ENCODE results near the gene PCNT. TPM values are rescaled to one million over a fixed set of nuclear protein-coding genes. Genes with fewer than 3 reads are reported as not detected.

Gene PCNT
- total RNA-seq, 1 donor from 2014 or later: 21.0 TPM

DNA sequence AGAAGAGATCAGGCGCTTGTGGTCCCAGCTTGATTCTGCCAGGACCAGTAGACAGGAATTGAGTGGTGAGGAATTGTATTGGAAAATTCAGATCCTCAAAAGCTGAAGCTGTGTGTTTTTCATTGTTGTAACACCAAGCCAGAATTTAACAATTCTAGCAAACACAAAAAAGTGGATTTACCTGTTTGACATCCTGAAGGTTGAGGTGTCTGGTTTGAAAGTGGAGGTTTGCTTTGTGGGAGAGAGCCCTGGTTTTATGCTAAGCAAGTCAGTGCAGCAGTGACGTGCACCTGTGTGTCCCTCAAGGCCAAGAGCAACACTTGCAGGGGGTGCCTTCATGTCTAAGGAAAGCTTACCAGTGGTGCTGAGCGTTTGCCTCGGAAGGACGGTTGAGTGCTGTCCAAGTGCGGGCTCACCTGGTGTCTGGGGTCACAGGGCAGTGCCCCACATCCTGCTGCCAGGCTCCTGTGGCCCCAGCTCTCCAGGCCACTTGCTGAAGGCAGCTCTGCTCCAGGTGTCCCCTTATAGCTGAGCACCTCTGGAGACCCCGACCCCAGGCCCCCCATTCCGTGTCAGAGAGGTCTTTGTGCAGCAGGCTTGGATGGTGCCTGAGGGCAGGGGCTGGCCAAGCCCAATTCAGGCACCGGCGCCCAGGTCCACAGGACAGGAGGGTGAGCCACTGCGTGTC is 27.7 kb downstream of the PCNT start:
- DNase-seq (ENCODE audit: low spot score): no peak
- intact Hi-C loops (cut with DNase I): no loop called here

DNA sequence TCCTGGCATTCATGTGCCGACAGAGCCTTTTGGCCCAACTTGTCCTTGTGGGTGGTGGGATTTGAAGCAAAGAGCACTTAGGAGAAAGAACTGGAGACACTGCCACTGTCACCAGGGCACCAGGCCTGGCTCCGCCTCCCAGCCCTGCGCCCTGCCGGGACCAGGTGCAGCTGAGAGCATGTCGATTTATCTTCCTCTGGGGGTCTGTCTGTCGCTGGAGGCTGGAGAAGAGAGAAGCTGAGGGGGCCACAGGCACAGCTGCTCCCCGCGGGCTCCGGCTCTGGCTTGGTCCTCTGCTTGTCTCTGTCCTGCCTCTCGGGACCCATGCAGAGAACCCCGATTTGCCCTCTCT is 28.2 kb downstream of the PCNT start:
- no peak for DNase-seq (ENCODE audit: low spot score)
- intact Hi-C loops (cut with DNase I): no loop called here

DNA sequence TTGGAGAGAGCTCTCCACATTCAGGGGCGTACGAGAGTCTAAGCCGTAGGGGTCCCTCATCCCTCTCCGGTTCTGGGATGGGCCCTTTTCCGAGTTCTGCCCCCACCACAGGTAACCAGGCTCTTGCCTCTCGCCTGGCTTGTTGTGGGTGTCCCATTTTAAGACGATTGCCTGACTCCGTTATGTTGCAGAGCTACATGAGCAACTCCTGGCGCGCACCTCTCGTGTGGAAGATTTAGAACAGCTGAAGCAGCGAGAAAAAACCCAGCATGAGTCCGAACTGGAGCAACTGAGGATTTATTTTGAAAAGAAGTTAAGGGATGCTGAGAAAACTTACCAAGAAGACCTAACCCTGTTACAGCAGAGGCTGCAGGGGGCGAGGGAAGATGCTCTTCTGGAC is 29.0 kb downstream of the PCNT start:
- intact Hi-C loops (cut with DNase I): no loop called here
- DNase-seq (ENCODE audit: low spot score): no peak

DNA sequence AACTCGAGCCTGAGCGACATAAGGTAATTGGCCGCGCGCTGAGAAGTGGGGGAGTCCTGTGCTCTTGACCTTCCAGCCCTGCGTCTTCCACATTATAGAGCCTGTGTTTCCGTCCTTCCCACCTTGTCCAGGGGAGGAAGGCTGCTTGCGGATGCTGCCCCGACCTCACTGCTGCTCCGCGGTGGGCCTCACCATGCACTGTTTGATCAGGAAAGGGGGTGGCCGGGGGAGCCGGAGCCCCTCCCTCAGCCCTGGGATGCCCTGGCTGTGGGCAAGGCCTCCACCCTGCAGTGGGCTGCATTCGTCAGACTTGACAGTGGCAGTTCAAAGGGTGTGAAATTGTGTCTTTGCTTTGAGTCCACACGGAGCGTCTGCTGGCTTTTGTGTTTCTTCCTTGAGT is 30.1 kb downstream of the PCNT start:
- DNase-seq (ENCODE audit: low spot score): no peak
- intact Hi-C loops (cut with DNase I): no loop called here

DNA sequence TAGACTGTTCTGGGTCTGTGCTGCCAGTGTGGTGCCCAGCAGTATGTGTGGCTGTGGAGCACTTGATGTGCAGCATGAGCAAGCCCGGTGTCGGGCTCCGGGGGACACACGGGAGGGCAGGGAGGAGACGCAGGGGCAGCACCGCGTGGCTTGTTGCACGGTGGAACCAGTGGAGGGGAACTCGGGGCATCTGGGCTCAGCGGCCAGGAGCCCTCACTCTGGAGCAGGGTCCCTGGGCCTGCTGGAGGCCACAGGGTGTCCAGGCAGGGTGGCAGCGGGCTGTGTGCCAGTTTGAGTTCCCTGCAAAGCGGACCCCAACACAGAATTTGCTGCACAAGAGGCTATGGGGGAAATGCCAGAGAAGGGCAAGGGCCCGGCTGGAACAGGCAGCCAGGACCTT is 30.6 kb downstream of the PCNT start:
- DNase-seq (ENCODE audit: low spot score): no peak
- intact Hi-C loops (cut with DNase I): no loop called here

DNA sequence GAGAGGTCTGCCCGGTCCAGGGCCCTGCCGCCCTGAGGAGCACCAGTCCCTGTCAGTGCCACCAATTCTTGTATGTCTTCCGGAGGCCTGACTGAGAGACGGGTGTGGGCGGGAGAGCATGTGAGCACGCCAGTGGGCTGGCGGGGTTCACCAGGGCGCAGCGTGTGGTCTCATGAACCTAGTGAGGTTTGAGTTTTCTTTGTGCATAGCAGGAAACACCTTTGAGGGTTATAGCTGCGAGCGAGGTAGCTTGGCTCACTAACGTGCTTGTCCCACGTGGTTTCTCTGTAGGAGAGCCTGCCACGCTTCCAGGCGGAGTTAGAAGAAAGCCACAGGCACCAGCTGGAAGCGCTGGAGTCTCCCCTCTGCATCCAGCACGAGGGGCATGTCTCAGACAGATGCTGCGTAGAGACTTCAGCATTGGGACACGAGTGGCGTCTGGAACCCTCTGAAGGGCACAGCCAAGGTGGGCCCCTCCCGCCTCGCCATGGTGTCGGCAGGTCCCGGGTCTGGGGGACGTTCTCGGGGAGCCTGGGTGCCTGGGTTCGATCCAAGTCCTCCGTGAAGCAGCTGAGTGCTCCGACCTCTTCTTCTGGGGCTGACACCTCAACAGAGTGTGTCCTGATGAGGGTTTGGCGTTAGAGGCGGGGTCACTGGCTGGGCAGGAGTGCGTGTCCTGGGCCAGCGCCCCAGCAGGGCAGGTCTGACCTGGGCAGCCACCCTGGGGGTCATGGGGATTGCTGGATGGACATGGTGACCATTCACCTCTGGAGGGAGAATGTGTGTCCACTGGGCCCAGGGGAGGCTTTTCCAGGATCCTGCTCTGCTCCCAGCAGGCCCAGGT is 31.4 kb downstream of the PCNT start:
- DNase-seq (ENCODE audit: low spot score): no peak
- intact Hi-C loops (cut with DNase I): no loop called here

DNA sequence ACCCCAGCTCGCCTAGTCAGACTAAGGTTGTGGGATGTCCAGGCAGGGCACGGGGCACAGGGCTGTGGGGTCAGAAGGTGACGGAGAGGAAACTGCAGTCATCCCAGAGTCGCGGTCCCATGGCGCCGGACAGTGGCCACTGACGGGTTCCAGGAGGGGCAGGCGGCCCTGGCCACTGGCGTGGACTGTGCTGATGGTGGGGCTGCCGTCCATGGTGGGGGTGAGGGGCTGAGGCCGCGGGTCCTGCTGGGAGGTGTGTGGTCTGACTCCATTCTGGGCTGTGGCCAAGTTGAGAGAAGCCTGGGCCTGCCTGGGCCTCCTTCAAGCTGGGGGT is 32.0 kb downstream of the PCNT start:
- DNase-seq (ENCODE audit: low spot score): no peak
- intact Hi-C loops (cut with DNase I): no loop called here

DNA sequence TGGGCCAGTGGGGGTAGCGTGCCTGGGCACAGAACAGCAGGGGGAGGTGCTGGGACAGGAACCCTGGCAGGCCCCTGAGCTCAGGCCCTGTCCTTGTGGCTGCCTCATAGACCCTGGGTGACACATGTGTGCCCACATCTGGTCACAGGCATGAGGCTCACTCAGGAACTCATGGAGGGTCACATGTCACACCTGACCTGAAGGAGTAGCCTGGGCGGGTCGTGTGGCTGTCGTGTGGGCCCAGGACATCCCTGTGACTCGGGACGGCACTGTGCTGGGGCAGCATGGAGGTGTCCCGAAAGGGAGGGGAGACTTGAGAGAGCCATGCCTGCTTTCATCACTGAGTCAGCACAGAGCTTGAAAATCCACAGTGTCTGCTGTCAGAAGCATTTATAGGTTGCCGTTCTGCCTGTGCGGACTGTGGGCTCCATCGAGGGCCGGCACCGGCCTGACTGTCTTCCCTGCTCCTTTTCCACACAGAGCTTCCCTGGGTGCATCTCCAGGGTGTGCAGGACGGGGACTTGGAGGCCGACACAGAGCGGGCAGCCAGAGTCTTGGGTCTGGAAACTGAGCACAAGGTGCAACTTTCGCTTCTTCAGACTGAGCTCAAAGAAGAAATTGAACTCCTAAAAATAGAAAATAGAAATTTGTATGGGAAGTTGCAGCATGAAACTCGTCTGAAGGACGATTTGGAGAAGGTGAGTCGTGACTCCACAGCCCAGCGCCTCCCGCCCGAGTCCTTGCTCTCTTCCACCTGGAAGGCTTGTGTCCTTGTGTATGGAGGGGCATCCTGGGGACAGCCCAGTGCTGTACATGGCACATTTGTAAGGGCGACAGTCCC is 32.8 kb downstream of the PCNT start:
- no peak for DNase-seq (ENCODE audit: low spot score)
- intact Hi-C loops (cut with DNase I): no loop called here

DNA sequence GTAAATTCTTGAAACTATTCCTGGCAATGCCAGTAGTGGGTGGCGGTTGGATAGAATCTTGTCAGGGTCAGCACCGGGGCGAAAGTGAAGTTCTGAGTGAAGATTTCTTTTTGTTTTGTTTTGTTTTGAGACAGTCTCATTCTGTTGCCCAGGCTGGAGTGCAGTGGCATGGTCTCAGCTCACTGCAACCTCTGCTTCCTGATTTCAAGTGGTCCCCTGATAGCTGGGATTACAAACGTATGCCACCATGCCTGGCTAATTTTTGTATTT is 33.3 kb downstream of the PCNT start:
- intact Hi-C loops (cut with DNase I): no loop called here
- no peak for DNase-seq (ENCODE audit: low spot score)

DNA sequence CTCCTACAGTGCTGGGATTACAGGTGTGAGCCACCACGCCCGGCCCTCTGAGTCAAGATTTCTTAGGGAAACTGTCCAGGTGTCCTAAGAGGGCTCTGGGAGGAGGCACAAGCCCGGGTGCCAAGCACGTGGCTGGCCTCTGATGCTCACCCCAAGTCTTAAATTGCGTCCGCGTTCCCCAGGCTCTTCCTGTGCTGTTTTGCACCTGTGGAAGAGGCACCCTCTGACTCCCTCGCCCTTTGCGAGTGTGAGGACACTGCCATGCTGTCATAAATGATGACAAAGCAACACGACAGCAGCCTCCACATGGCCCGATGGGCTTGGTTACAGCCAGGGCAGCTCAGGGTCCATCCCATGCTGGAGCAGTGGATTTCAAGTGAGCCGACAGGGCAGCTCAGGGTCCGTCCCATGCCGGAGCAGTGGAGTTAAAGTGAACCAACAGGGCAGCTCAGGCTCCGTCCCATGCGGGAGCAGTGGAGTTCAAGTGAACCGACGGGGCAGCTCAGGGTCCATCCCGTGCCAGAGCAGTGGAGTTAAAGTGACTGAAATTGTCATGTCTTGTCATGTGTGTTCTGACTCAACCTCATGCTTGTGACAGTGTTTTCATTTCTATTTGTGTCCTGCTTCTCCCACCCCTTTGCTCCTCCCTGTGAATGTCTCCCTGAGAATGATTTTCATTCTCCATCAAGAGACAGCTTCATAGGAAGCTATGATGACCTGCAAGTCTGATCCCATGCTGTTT is 33.9 kb downstream of the PCNT start:
- intact Hi-C loops (cut with DNase I): no loop called here
- DNase-seq (ENCODE audit: low spot score): no peak

DNA sequence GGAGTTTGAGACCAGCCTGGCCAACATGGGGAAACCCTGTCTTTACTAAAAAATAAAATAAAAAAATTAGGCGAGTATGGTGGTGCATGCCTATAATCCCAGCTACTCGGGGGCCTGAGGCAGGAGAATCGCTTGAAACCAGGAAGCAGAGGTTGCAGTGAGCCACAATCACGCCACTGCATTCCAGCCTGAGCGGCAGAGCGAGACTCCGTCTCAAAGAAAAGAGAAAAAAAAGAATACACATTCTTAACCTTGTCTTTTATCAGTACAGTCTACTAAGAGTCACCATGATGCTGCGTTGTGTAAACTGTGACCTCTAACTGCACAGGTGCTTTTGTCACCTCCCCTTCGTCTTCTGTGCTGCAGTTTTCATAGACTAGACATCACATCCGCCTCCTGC is 37.2 kb downstream of the PCNT start:
- no peak for DNase-seq (ENCODE audit: low spot score)
- intact Hi-C loops (cut with DNase I): no loop called here

DNA sequence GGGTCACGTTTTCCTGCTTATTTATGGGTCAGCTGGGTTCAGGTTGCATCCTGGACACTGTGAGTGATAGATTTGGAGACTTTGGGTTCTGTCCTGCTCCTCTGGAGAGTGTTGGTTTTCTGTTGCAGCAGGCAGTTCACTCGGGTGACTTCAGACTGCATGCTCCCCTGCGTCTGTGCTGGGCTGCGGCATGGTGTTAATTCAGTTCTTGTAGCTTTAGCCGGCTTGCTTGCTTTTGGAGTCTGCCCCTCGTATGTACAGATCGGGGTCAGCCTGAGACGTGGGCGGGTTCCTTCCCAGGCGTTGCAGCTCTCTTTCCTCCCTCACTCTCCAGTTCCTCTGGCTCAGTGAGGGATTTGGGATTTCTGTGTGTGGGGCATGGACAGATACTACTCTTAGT is 38.0 kb downstream of the PCNT start:
- intact Hi-C loops (cut with DNase I): no loop called here
- no peak for DNase-seq (ENCODE audit: low spot score)

DNA sequence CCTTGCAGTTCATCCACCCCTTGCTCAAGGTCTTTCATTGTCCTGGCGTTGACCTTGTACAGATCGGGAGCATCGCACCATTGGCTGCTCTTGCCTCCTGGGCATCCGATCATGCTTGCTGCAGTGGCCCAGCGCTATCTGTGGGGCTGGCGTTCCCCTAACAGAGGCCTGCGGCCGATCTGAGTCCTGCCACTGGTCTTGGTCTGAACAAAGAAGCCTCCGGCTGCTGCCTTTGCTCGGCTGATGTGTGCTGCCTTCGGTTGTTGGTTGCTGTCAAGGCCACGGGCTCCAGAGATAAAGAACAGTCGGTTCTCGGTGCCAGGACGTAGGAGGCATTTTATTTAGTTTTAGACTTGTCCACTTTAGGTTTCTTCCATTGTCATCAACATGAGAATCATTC is 39.0 kb downstream of the PCNT start:
- intact Hi-C loops (cut with DNase I): no loop called here
- no peak for DNase-seq (ENCODE audit: low spot score)

DNA sequence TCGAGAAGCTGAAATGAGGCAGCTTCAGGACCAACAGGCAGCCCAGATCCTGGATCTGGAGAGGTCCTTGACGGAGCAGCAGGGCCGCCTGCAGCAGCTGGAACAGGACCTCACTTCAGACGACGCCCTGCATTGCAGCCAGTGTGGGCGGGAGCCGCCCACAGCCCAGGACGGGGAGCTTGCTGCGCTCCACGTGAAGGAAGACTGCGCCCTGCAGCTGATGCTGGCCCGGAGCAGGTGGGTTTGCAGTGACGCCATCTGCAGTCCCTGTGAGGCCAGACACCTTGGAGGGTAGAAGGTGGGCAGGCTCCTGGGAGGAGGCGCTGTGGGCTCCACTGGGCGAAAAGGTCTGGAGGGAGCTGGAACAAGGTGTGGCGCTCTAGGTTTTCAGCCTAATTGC is 39.7 kb downstream of the PCNT start:
- intact Hi-C loops (cut with DNase I): no loop called here
- no peak for DNase-seq (ENCODE audit: low spot score)

DNA sequence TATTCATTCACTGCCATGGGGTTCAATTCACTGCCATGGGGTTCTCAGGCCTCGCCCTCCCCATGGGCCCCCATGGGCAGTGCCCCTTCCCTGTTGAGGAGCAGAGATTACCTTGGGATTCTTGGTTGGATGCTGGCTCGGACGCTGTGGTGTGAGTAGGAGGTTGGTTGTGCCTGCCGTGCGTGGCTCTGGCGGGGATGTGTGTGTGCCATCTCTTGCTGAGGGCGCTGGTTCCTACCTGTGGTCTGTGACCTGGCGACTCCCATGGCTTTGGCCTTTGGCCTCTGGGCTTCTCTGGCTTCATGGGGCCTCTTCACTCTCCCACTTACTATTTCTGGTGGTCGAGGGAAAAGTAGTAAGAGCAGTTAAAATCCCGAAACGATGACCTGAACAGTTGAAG is 42.1 kb downstream of the PCNT start:
- DNase-seq (ENCODE audit: low spot score): peak; percentile 56
- intact Hi-C loops (cut with DNase I): no loop called here

DNA sequence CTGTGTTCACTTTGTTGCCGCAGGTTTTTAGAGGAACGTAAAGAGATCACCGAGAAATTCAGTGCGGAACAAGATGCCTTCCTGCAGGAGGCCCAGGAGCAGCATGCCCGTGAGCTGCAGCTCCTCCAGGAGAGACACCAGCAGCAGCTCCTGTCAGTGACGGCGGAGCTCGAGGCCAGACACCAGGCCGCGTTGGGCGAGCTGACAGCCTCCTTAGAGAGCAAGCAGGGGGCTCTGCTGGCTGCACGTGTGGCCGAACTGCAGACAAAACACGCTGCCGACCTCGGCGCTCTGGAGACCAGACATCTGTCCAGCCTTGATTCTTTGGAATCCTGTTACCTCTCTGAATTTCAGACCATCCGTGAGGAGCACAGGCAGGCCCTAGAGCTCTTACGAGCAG is 42.6 kb downstream of the PCNT start:
- peak; percentile 53 for DNase-seq (ENCODE audit: low spot score)
- intact Hi-C loops (cut with DNase I): no loop called here

DNA sequence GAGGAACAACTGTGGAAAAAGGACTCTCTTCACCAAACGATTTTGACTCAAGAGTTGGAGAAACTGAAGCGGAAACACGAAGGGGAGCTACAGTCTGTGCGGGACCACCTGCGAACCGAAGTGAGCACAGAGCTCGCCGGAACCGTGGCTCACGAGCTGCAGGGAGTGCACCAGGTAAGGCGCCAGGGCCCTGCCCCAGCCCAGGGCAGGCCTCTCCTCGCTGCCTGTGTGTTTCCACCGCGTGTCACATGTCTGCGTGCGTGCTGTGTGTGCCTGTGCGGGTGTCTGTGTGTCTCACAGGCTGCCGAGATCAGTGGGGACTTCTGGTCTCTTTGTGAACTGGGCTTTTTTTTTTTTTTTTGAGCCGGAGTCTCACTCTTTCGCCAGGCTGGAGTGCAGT is 43.0 kb downstream of the PCNT start:
- intact Hi-C loops (cut with DNase I): no loop called here
- DNase-seq (ENCODE audit: low spot score): no peak

DNA sequence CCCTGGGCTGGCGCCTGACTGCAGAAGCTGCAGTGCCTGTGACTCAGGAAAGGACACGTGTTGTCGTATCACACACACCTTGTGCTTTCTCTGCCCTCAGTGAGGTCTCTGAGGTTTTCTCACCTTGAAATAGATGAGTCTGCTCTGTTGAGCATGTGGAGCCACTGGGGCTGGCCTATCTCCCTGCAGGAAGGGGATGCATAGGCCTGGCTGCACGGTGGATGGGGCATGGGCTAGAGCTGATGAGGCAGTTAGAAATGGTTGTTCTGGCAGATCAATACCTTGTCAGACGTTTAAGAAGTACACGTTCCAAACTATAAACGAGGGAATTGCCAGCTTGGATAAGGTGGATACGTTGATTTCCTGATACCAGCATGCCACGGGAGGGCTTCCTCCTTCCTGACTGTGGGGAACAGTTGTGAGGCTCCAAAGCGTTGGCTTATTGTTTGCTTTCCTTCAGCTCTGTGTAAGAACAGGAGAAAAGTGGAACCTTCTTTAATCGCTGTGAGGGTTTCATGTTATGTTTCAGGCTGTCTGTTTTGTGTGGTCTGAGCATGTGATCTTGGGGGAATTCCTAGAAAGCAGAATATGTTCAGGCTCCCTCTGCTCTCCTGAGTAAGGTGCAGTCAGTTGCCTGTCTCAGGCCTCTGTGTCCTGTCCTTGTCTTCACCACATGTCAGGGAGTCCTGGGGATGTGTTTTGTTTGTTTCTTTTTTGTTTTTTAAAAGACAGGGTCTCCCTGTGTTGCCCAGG is 44.8 kb downstream of the PCNT start:
- DNase-seq (ENCODE audit: low spot score): no peak
- intact Hi-C loops (cut with DNase I): no loop called here

DNA sequence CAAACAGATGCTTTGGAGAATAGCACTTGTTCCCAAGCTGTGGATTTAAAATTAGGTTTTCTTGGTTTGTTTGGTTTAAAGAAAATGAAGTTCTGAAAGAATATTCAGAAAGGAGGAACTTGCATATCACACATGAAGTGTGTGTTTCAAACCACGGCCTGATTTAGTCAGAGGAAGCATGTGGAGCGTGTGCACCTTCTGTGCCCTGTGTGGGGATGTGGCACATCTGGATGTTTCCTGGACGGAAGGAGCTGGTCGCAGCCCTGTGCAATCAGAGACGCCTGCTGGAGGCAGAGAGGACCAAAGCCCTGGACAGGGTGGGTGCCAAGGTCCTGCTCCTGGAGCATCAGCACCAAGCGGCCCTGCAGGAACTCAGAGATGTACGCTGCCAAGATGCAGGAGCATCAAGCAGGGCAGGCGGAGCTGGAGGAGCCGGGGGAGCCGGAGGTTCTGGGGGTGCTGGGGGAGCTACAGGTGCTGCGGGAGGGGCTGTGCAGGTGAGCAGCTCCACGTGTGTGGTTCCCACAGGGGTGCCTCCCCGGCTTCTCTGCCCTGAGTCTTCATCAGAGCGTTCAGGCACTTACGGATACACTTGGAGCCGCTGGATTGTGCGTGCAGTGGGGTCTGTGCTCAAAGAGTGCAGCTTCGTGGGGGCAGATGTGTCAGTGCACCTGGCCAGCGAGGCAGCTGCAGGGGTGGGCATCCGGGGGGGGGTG is 45.7 kb downstream of the PCNT start:
- peak; percentile 71 for DNase-seq (ENCODE audit: low spot score)
- intact Hi-C loops (cut with DNase I): no loop called here

Measured in cardiac septum (tissue), 1 donor.